Activated CD8-positive, alpha-beta T cell treated with anti-CD3 and anti-CD28 coated beads for 36 hours (primary cell): ENCODE results near the gene SYAP1. TPM values are rescaled to one million over a fixed set of nuclear protein-coding genes. Genes with fewer than 3 reads are reported as not detected.
"Not testable (repeated sequence)": the region's sequence is repeated elsewhere in the genome, so short reads cannot be mapped to it uniquely, and the experiment has no call there.

ENCODE experiments used
- ATAC-seq: fragments of 200-7000 bp; cut with Tn5 transposase; one replicate; pipeline ENCODE4 v1.10.0; 2021; ENCODE audit warnings: mild to moderate bottlenecking, moderate library complexity
- CTCF ChIA-PET: fragments of 350-600 bp; sonication (Branson Sonifier 250); formaldehyde crosslinking; loops from one replicate; lab custom pipeline; 2021; ENCODE audit warnings: antibody characterized with exemption; lab: Charles Lee
- POLR2A ChIA-PET: fragments of 350-600 bp; sonication (Branson Sonifier 250); formaldehyde crosslinking; loops from one replicate; lab custom pipeline; 2021; ENCODE audit warnings: antibody characterized with exemption; lab: Charles Lee
- DNase-seq: peaks from one replicate; pipeline ENCODE4 v3.0.0-alpha.2; 2020
- H3K27ac Mint-ChIP-seq: one replicate; pipeline ENCODE4 v1.8.0; 2021; ENCODE audit warnings: mild to moderate bottlenecking, mixed read lengths
- H3K27me3 Mint-ChIP-seq: one replicate; pipeline ENCODE4 v1.8.0; 2021; ENCODE audit warnings: mixed read lengths
- H3K36me3 Mint-ChIP-seq: one replicate; pipeline ENCODE4 v1.8.0; 2021; ENCODE audit warnings: low read depth, mixed read lengths
- H3K4me1 Mint-ChIP-seq: one replicate; pipeline ENCODE4 v1.8.0; 2021; ENCODE audit warnings: low read depth, mixed read lengths
- H3K4me3 Mint-ChIP-seq: one replicate; pipeline ENCODE4 v1.8.0; 2021; ENCODE audit warnings: mild to moderate bottlenecking, moderate library complexity, mixed read lengths
- H3K9me3 Mint-ChIP-seq: one replicate; pipeline ENCODE4 v1.8.0; 2021; ENCODE audit warnings: mixed read lengths
- CTCF ChIP-seq: fragments of 200-600 bp; IDR thresholded peaks from one replicate; pipeline ENCODE4 v1.8.0; 2022; ENCODE audit warnings: antibody characterized with exemption, mild to moderate bottlenecking
- intact Hi-C: fragments of 100-400 bp; cut with micrococcal nuclease; formaldehyde crosslinking; loops from one replicate; pipeline ENCODE4 v1.10.0; 2022
- total RNA-seq, 2 experiments: library from RNA; stranded (reverse); gene quantifications; one replicate each; pipeline ENCODE4 v1.2.3, GENCODE V29; 2021

The SYAP1 gene
- total RNA-seq, 2 experiments from 2014 or later = 18.2 to 20.4 TPM

- no peak for TF ChIP-seq CTCF
- peak; percentile 13 for ATAC-seq
- Mint-ChIP-seq H3K4me1 (peaks cover 25% of the 10 kb centered on the region), H3K36me3 (peaks cover 4% of the 10 kb centered on the region), H3K27ac (peak overlapping the region; percentile 93), H3K27me3 (no peaks in the 10 kb centered on the region), H3K4me3 (peak overlapping the region; percentile 78), H3K9me3 (no peaks in the 10 kb centered on the region)
- CTCF ChIA-PET = no interaction called here
- POLR2A ChIA-PET = interaction anchor here (0.9 to 1.3 kb wide), 2 partner anchors 14 to 152 kb away, joined by 3 to 4 read pairs; no protein-coding TSS in a partner anchor
- DNase-seq = no peak
- intact Hi-C loops = loop anchor here (10.0 kb wide), 1 partner anchor 66 kb away; the partner anchor contains the start of gene TXLNG
These were observed 533 bp upstream of the SYAP1 start for GRCh38 chrX:16718824-16719333.

GRCh38 chrX:16722481-16722880 lies 3.1 kb downstream of the SYAP1 start:
- POLR2A ChIA-PET = no interaction called here

GRCh38 chrX:16725072-16725471 lies 5.7 kb downstream of the SYAP1 start:
- Mint-ChIP-seq H3K9me3 (no peaks in the 10 kb centered on the region), H3K36me3 (peaks cover 7% of the 10 kb centered on the region), H3K4me1 (peaks cover 33% of the 10 kb centered on the region), H3K27me3 (no peaks in the 10 kb centered on the region), H3K27ac (no peak overlapping the region), H3K4me3 (no peak overlapping the region)
- ChIA-PET POLR2A (no interaction called here), CTCF (no interaction called here)
- intact Hi-C loops = no loop called here
- ATAC-seq (no peak), DNase-seq (no peak)
- TF ChIP-seq CTCF = no peak

More at GRCh38 chrX:16722481-16722880, 3.1 kb downstream of the SYAP1 start:
- ATAC-seq = no peak
- DNase-seq = no peak
- Mint-ChIP-seq H3K9me3 (no peaks in the 10 kb centered on the region), H3K36me3 (peaks cover 6% of the 10 kb centered on the region), H3K27me3 (no peaks in the 10 kb centered on the region), H3K4me3 (no peak overlapping the region), H3K27ac (no peak overlapping the region), H3K4me1 (peaks cover 35% of the 10 kb centered on the region)
- intact Hi-C loops = no loop called here
- TF ChIP-seq CTCF = no peak
- CTCF ChIA-PET = no interaction called here

GRCh38 chrX:16726347-16726988 lies 7.1 kb downstream of the SYAP1 start:
- CTCF ChIA-PET, POLR2A ChIA-PET, intact Hi-C loops, H3K27ac Mint-ChIP-seq, H3K36me3 Mint-ChIP-seq, H3K4me3 Mint-ChIP-seq, H3K27me3 Mint-ChIP-seq, ATAC-seq, DNase-seq, H3K9me3 Mint-ChIP-seq: not testable (repeated sequence)
- peaks cover 22% of the 10 kb centered on the region for H3K4me1 Mint-ChIP-seq

- H3K9me3 Mint-ChIP-seq = no peaks in the 10 kb centered on the region
- ATAC-seq (no peak), DNase-seq (no peak)
- no peak overlapping the region for H3K4me3 Mint-ChIP-seq
- no peaks in the 10 kb centered on the region for H3K27me3 Mint-ChIP-seq
- peaks cover 7% of the 10 kb centered on the region for H3K36me3 Mint-ChIP-seq
- H3K27ac Mint-ChIP-seq = no peak overlapping the region
- TF ChIP-seq CTCF = no peak
- ChIA-PET CTCF (no interaction called here), POLR2A (no interaction called here)
- intact Hi-C loops = no loop called here
- peaks cover 20% of the 10 kb centered on the region for H3K4me1 Mint-ChIP-seq
These were observed 8.2 kb downstream of the SYAP1 start for GRCh38 chrX:16727637-16728036.
